GM19025 (cell line): ENCODE data around the gene DLX4.

Source experiments
- ATAC-seq: cut with Tn5 transposase; IDR thresholded peaks from one replicate; pipeline ENCODE4 v1.9.1; 2021; ENCODE audit warnings: mild to moderate bottlenecking, low read depth, moderate library complexity; ENCODE audit not compliant: unreplicated experiment

Gene DLX4, protein sequence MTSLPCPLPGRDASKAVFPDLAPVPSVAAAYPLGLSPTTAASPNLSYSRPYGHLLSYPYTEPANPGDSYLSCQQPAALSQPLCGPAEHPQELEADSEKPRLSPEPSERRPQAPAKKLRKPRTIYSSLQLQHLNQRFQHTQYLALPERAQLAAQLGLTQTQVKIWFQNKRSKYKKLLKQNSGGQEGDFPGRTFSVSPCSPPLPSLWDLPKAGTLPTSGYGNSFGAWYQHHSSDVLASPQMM

DNA sequence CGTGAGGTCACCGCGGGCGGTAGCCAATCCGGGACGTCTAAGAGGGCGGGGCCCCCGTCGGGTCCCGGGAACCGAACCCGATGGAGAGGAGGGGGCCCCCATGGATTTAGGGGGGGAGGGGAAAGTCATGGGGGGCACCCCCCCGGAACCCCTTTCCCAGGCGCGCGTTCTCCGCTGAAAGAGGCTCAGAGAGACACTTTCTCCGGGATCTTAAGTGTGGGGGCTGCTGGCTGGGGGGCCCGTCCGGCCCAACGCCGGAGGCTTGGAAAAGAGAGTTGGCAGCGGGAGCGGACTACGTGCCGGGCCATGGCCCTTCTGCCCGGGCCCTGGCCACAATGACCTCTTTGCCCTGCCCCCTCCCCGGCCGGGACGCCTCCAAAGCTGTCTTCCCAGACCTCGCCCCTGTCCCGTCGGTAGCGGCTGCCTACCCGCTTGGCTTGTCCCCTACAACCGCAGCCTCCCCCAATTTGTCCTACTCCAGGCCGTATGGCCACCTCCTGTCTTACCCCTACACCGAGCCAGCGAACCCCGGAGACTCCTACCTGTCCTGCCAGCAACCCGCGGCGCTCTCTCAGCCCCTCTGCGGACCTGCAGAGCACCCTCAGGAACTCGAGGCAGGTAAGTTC, at the start of gene DLX4:
Gene DLX4 (plus strand): TSS at position 57 of the 626 bp plus-strand sequence. CDS start 279 bp downstream, at position 336.
- ATAC-seq = no peak

DNA sequence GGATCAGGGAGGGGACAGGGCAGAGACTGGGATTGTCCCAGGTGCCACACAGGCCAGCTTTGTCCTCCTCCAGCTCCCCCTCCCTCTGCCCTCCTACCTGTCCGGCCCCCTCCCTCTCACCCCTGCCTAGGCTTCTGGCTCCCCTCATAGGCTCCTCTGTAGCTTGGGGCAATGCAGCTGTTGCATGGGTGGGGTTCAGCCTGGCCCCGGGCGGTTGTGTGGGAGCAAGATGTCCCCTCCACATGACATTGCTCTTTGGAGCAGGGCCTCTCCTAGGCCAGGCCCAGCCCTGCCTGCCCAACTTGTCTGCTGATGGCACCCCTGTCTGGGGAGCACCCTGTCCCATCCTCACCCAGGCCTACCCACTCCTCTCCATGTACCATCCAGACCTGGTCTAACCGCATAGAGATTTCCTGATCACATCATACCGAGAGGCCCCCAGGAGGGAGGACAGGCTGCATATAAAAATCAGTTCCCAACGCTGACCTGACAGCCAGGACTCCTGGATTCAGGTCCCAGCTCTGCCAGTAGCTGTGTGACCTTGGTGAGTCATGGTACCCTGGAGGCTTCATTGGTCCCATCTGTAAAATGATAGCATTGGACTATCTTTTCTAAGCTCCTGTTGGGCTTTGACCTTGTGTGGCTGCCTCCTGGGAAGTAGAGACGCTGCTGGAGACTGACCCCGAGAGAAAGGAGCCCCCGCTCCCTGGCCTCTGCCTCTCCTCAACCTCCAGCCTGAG, 48.8 kb upstream of the DLX4 start:
- no peak for ATAC-seq

DNA sequence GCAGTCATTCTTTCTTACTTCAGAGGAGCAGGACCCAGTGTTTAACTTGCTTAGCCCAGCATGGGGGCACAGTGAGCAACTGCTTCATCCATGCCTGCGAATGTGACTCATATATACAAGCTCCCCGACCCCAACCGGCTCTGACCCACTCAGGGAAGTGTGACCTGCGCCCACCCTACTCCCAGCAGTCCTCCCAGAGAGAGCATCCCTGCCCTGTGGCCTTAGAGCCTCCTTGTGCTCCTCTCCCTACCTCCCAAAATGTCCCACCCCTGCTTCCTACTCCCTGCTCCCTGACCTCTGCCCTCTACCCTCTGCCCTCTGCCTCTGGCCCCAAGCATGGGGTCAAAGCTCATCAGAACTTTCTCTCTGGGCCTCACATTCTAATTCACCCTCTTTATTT, 46.9 kb upstream of the DLX4 start:
- ATAC-seq = no peak

DNA sequence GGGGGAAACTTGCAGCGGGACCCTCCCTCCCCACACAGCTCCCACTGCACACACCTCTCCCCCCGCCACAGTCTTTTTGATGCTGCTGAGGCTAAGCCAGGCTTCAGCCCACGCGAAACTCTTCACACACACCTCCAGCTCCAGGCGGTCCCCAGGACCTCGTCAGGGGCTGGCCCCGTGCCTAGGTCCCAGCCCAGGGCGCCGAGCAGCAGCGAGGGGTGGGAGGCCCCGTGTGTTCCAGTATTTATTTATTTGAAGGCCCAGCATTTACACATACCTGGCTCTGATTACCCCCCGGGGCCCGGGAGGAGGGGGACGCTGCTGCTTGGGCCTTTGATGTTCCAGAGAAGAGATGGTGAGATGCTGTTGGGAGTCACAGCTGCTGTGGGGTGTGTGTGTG, 44.9 kb upstream of the DLX4 start:
- no peak for ATAC-seq

DNA sequence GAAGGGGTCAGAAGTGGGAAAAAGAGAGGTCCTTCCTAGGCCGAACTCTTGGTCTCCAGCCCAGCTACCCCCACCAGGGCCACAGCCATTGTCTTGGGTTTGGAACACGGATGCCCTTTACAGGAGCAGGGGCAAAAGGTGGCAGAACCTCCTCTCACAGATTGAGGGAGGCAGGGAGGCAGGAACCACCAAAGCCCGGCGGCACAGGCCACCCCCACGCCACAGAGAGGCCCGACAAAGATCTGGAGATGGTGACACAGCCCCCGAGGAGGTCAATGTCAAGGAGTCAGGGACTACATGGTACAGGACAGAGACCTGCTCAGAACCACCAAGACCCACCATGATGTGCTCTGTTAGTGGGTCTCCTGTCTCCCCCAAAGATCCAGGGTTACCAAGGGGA, 44.4 kb upstream of the DLX4 start:
- no peak for ATAC-seq

DNA sequence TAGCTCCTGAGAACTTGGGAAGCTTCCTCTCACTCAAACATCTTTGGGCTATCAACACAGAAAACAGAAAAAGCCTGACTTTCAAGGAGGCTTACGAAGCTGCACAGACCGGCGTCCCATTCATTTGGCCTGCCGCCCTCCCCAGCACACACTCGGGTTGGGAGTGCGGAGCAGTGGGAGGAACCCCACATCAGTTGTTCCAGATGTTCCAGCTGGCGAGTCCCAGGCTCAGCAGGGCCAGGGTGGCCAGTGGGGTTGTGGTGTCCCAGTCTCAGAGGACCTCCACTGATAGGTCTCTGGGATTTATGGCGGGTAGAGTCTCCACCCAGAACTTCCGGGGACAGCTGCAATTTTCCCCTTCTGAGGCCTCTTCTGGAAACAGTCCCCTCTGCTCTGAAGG, 43.1 kb upstream of the DLX4 start:
- ATAC-seq = no peak

DNA sequence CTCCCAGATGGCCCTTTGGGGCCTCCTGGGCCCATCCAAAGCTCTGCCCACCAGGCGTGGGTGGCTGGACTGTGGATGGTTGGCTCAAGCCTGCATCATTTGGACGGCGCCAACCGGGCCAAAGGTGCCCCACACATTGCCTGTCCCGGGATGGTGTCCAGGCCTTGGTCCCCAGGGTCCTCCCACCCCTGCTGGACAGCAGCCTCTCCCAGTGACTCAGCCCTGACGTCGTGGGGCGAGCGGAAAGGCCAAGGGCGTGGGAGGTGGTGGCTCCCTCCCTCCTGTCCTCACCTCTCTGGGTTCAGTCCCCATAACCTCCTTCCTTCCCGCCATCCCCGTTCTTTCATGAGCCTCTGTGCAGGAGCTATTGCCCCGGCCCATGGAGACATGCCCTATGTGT, 42.1 kb upstream of the DLX4 start:
- no peak for ATAC-seq

DNA sequence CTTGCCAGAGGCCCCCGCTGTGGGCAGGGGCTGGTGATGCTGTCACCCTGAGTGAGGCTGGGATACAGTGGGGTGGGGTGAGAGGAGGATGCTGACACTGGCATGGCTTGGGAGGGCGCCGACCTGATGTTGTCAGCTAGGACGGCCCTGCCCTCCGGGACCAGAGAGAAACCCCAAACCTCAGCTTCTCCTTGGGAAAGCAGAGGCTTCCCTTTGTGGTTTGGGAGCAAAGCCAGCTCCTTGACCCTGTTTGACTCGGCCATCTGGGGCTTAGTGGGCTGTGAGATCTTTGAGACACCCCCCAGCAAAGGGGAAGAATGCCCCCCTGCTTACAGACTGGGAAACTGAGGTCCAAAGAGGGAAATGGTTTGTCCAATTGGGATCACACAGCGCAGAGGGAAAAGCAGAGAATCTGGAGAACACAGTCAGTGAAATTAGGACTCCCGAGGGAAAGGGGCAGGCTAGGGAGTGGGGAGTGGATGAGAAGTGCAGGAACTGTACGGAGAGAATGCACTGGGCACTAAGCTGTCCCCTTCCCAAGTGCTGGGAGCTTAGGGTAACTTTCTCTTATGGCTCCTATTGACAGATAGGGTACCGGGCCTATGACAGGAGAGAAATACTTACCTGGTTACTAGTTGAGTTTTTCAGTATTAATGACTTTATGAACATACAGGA, 40.7 kb upstream of the DLX4 start:
- no peak for ATAC-seq

DNA sequence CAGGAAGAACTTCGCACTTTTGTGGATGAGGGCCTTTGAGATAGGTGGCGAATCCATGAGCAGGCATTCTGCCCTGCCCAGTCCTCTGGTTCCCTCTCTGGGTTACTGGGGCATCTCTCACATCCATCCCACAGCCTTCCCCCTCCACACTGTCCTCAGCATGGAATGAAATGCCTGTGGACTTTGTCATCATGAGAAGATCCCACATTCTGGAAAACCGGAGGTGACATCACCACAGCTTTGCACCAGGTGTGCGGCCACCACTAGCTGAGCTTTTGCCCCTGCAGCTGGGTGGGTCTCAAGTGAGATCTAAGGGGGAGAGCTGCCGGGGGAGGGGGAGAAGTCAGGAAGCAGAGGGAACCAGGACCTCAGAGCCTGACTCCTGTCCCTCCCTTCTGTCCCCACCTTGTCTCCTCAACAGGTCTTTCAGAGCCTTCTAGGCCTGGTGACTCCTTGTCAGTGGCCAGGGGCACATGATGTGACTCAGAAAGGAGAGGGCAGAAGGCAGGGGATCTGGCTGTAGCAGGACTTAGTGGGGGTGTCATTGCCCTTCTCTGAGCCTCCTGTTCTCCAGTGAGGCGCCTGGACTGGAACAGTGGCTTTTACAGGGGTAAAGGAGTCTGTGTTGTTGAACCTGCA, 40.0 kb upstream of the DLX4 start:
- ATAC-seq = no peak

DNA sequence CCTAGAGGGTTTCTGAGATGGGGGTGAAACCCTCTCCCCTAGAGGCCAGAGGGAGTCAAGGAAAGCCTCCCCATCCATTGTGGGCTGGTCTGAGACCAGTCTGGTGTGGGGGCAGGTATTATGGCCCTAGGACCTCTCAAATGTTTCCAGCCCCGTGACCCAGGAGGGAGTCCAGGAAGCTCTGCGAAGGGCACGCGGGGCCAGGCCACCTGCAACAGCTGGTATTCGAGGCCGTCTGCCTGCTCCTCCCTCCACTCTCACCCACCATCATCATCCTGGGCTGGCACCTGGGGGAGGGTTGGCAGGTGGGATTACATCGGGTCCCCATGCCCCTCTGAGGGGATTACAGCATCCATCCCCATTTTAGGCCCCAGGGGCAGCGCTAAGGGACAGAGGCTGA, 38.1 kb upstream of the DLX4 start:
- no peak for ATAC-seq

DNA sequence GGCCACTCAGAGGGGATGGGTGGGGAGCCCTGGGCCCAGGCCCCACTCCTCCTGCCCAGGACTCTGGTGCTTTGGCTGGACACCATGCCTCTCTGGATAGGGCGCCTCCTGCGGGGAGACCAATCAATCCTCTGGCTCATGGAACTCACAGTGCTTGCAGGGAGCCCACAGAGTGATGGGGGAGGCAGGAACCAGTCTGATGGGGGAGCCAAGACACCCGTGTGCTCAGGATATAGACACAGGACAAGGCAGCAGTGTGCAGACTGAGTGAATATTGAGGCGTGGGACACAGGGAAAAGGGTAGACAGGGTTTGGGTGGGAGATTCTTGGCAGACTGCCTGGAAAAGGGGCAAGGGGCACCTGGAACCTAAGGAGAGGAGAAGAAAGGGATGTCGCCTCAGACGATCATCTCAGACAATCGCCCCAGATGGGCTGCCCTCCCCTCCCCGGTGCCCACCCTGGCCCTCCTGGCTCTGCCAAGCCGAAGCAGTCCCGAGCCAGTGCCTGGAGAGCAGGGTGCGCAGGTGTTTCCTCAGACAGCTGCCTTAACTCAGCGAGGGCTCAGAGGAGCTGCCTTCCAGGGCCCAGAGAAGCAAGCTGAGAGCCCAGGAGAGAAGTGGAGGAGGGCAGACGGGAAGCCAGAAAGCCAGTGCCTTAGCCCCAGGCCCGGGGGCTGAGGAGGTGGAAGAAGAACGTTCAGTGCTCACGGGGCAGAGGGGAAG, 37.4 kb upstream of the DLX4 start:
- no peak for ATAC-seq

DNA sequence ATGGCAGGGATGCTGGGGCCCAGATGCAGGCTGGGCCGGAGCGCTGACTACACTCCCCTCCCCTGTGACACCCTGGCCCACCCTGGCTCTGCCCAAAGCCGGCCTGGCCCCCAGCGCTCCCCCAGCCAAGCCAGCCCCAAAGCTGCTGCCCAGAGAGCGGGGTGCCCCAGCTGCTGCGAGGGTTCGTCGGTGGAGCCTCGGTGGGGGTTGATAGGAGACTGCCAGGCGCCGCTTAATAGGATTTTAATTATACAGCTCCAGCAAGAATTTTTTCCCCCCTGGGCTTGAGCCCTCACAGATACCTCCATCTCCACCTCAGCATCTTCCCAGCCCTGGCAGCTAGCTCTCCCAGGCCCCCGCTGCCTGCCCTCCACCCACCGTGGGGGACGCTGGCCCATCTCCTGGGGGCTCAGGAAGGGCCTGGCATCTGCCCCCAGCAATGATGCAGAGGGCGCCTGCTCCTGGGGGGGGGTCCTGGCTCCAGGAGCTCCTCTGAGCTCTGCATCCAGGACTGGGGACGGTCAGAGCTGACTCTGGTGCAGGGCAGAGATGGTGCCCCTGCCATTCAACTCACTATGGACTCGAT, 36.8 kb upstream of the DLX4 start:
- ATAC-seq = no peak

DNA sequence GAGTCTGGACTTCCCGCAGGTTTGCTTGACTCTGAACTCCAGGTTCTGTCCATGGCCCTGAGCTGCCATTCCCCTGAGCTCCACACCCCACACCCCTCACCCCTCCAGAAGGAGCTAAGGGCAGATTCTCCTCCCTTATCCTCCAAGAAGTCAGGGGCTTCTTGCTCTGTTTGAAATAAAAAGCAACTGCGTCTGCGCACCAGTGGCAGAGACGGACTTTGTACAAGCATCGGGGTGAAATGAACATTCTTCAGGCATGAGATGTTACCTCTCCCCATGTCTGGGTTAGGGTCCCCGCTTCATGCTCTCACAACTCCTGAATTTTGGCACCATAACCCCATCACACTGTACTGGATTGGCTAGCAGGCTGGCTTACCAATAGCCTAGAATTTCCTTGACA, 36.1 kb upstream of the DLX4 start:
- ATAC-seq = no peak

DNA sequence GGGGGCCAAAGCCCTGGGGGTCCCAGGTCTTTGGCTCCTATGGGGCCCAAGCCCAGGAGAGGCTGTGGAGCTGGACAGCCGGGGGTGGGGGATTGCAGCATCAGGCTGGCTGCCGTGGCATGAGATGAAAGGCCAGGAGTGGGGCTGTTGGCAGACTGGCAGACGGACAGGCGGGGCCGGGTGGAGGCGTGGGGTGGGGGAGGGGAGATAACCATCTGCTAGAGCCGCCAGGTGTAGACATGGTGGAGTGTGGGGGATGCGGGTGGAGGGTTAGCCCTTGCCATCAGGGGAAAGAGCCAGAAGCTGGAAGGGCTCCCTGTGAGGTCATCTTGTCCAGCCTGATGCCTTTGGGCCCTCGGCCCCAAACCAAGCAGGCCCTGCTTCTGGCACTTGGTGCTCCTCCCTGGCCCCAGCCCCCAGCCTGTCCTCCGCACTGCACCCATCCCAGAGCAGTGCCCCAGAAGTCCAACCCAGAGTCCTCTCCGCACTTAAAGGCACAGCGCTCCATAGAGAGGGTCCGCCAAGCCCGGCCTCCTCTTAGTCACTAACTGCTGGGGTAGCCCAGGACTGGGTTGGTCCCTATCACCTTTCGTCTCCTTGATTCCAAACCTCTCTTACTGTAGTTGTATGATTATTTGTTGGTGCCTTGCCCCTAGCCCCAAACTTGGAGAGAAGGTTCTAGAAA, 33.3 kb upstream of the DLX4 start:
- no peak for ATAC-seq

DNA sequence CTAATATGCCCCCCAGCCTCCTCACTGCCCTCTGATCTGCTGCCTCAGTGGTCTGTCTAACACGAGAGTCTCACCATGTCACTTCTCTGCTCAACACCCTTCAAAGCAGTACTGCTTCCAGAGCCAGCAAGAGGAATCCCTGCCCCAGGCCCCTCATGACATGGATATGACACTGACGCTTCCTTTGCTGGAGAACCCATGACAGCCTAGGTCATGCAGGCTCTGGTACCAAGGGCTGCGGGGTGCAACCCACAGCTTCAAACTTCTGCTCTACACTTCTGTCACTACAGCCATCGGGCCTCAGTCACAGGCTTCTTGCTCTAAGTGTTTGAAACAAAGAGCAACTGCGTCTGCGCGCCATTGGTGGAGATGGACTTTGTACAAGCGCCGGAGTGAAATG, 32.6 kb upstream of the DLX4 start:
- ATAC-seq = no peak

DNA sequence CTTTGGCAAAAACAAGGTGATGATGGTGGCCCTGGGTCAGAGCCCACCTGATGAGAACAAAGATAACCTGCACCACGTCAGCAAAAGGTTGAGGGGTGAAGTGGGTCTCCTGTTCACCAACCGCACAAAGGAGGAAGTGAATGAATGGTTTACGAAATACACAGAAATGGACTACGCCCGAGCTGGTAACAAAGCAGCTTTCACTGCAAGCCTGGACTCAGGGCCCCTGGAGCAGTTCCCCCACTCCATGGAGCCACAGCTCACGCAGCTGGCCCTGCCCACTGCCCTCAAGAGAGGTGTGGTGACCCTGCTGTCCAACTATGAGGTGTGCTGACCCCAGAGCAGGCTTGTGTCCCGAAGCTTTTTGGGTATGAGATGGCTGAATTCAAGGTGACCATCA, 29.7 kb upstream of the DLX4 start:
- no peak for ATAC-seq

DNA sequence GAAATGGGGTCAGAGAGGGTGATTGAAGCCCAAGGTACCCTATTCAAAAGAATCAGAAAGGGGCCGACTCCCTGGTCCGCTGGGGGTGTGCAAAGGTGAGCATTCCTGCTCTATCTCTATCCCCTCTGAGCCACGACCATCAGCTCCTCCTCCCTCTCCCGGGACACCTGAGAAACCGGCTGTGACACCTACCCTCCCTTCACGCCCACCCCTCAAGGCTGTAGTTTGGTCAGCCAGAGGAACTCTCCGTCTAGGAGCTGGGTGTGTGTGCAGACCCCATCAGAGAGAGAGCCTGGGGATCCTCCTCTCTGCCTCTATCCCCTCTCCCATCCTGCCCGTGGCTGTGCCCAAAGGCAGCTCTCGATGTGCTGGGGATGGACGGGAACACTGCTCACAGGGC, 27.6 kb upstream of the DLX4 start:
- ATAC-seq = no peak

DNA sequence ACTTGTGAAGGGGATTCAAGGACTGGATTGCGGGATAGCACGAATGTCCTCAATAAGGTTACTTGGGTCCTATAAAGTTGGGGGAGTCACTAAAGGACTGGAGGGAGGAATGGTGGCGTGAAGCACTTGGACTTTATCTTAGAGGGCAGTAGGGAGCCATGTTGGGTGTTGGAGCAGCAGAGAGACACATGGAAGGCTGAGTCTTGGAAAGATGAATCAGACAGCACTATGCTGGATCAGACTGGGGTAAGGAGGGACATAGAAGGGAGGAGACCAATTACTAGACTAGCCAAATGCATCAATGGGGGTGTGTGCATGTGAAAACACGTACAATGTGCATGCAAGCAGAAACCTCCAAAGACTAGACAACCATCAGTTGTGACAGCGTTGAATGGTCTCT, 26.0 kb upstream of the DLX4 start:
- no peak for ATAC-seq

DNA sequence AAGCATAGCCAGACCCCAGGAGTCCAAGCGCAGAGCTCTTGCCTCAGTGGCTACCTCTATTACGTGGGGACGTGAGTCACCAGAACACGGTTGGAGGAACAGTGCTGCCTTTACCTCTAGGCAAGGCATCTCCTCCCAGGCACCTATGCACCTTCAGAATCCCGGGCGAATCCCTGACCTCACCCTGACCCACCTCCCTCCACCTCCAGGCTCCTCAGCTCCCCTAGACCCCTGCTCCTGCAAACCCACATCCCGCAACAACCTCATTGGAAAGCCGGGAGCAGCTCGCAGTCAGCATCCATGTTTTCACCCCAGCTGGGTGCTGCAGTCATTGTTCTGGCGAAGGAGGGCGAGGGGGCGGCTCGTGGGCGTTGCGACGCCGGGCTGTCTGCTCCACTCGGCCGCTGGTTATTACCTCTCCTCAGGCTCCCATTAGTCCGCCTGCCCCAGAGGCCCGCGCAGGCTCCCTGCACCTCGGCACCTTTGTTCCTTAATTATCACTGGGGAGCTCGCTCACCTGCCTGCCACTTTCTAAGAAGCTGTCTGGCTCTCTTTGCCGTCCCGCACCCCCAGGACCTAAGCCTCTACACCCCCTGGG, 24.6 kb upstream of the DLX4 start:
- no peak for ATAC-seq
